Endothelial cell (in vitro differentiated cells): ENCODE measurements around the gene RASSF10. TPM values are rescaled to one million over a fixed set of nuclear protein-coding genes. Genes with fewer than 3 reads are reported as not detected.

ENCODE experiments used
- DNase-seq: peaks from one replicate; pipeline ENCODE4 v3.0.0; 2021; ENCODE audit warnings: low spot score
- H3K27ac Mint-ChIP-seq: one replicate; pipeline ENCODE4 v1.8.0; 2021; ENCODE audit warnings: mixed read lengths, inconsistent platforms; ENCODE audit not compliant: unreplicated experiment
- H3K27me3 Mint-ChIP-seq: one replicate; pipeline ENCODE4 v1.8.0; 2021; ENCODE audit warnings: mild to moderate bottlenecking, moderate library complexity, mixed read lengths, inconsistent platforms; ENCODE audit not compliant: unreplicated experiment
- H3K36me3 Mint-ChIP-seq: one replicate; pipeline ENCODE4 v1.8.0; 2021; ENCODE audit warnings: mild to moderate bottlenecking, low read depth, mixed read lengths, inconsistent platforms; ENCODE audit not compliant: unreplicated experiment
- H3K4me1 Mint-ChIP-seq: one replicate; pipeline ENCODE4 v1.8.0; 2021; ENCODE audit warnings: mild to moderate bottlenecking, mixed read lengths, inconsistent platforms; ENCODE audit not compliant: unreplicated experiment
- H3K4me3 Mint-ChIP-seq: one replicate; pipeline ENCODE4 v1.8.0; 2021; ENCODE audit warnings: mild to moderate bottlenecking, mixed read lengths, inconsistent platforms; ENCODE audit not compliant: unreplicated experiment
- H3K9me3 Mint-ChIP-seq: one replicate; pipeline ENCODE4 v1.8.0; 2021; ENCODE audit warnings: mixed read lengths, inconsistent platforms; ENCODE audit not compliant: unreplicated experiment
- CTCF ChIP-seq: fragments of 200-600 bp; sonication (generic); IDR thresholded peaks from one replicate; pipeline ENCODE4 v1.5.0; 2021; ENCODE audit warnings: antibody characterized with exemption; ENCODE audit not compliant: unreplicated experiment
- total RNA-seq: library from RNA; stranded (reverse); fragmentation: NEBNext Ultra II Directional; extraction: Animal tissue kit (Norgen Biotek cat#: 25700); gene quantifications from one replicate; pipeline ENCODE4 v1.2.1, GENCODE V29; 2021; ENCODE audit not compliant: unreplicated experiment

RASSF10 gene
- total RNA-seq, 1 donor from 2014 or later = 17.5 TPM

GRCh38 chr11:13036235-13036634 lies 27.1 kb downstream of the RASSF10 start:
- Mint-ChIP-seq H3K36me3 (no peaks in the 10 kb centered on the region), H3K4me1 (peaks cover 9% of the 10 kb centered on the region), H3K9me3 (no peaks in the 10 kb centered on the region), H3K27ac (no peak overlapping the region), H3K4me3 (no peak overlapping the region), H3K27me3 (peaks cover 2% of the 10 kb centered on the region)
- no peak for TF ChIP-seq CTCF
- DNase-seq = no peak

- no peak overlapping the region for H3K27ac Mint-ChIP-seq
- no peak overlapping the region for H3K4me3 Mint-ChIP-seq
- H3K9me3 Mint-ChIP-seq = no peaks in the 10 kb centered on the region
- H3K4me1 Mint-ChIP-seq = peaks cover 9% of the 10 kb centered on the region
- no peaks in the 10 kb centered on the region for H3K36me3 Mint-ChIP-seq
- H3K27me3 Mint-ChIP-seq = peaks cover 2% of the 10 kb centered on the region
- TF ChIP-seq CTCF = no peak
- no peak for DNase-seq
These were observed 29.2 kb downstream of the RASSF10 start for GRCh38 chr11:13038366-13038765.

GRCh38 chr11:13039126-13039525 lies 30.0 kb downstream of the RASSF10 start:
- no peak for TF ChIP-seq CTCF
- DNase-seq = no peak
- peaks cover 2% of the 10 kb centered on the region for H3K4me1 Mint-ChIP-seq
- H3K36me3 Mint-ChIP-seq = no peaks in the 10 kb centered on the region
- H3K27me3 Mint-ChIP-seq = peaks cover 2% of the 10 kb centered on the region
- H3K27ac Mint-ChIP-seq = no peak overlapping the region
- H3K9me3 Mint-ChIP-seq = no peaks in the 10 kb centered on the region
- H3K4me3 Mint-ChIP-seq = no peak overlapping the region

- no peak for TF ChIP-seq CTCF
- DNase-seq = no peak
- no peaks in the 10 kb centered on the region for H3K9me3 Mint-ChIP-seq
- H3K27ac Mint-ChIP-seq = no peak overlapping the region
- H3K4me1 Mint-ChIP-seq = no peaks in the 10 kb centered on the region
- H3K36me3 Mint-ChIP-seq = no peaks in the 10 kb centered on the region
- H3K4me3 Mint-ChIP-seq = no peak overlapping the region
- no peaks in the 10 kb centered on the region for H3K27me3 Mint-ChIP-seq
These were observed 31.9 kb downstream of the RASSF10 start for GRCh38 chr11:13040969-13041561.

GRCh38 chr11:13042873-13043342 lies 33.8 kb downstream of the RASSF10 start:
- no peak for DNase-seq
- Mint-ChIP-seq H3K4me1 (no peaks in the 10 kb centered on the region), H3K27me3 (no peaks in the 10 kb centered on the region), H3K36me3 (no peaks in the 10 kb centered on the region), H3K4me3 (no peak overlapping the region), H3K9me3 (no peaks in the 10 kb centered on the region), H3K27ac (no peak overlapping the region)
- no peak for TF ChIP-seq CTCF
